ENCODE measurements around the gene PSEN2.

DNA sequence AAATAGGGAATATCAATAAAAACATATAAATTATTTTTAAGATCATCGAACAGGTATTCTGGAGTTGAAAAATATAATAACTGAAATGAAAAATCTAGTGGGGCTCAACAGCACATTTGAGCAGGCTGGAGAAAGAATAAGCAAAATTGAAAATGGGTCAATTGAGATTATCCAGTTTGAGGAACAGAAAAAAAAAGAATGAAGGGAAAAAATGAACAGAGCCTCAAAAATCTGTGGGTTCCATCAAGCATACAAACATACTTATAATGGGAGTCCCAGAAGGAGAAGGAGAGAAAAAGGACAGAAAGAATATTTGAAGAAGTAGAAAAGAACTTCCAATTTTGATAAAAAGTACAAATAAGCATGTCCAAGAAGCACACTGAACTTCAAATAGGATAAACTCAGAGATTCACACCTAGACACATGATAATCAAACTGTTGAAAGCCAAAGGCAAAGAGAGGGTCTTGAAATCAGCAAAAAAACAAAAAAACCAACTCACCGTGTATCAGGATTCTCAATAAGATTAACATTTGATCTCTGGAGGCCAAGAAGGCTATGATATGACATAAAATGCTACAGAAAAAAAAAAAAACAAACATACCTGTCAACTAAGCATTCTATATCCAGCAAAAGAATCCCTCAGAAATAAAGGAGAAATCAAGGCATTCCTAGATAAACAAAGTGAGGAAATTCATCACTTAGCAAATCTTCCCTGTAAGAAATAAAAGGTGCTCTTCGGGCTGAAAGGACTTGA, 64.2 kb downstream of the PSEN2 start:
- TF ChIP-seq EZH2 (IDR thresholded peaks at IDR 0.05) (no peak), POLR2AphosphoS5 (IDR thresholded peaks at IDR 0.05; ENCODE audit: borderline replicate concordance, low read depth, low read length) (no peak)
